H4 (cell line): ENCODE data around the gene CACNA1H. TPM values are rescaled to one million over a fixed set of nuclear protein-coding genes. Genes with fewer than 3 reads are reported as not detected.

Experiments used
- DNase-seq: peaks from one replicate; pipeline ENCODE4 v3.0.0-alpha.2; 2015; ENCODE audit warnings: low spot score
- total RNA-seq: library from RNA; depleted of rRNA; stranded (reverse); fragments of >200 nt; shearing (Covaris generic); gene quantifications from 2 replicates; pipeline ENCODE4 v1.2.3, GENCODE V29; 2014

Gene CACNA1H
- total RNA-seq, 1 experiment from 2014 or later: 2.0 TPM

DNA sequence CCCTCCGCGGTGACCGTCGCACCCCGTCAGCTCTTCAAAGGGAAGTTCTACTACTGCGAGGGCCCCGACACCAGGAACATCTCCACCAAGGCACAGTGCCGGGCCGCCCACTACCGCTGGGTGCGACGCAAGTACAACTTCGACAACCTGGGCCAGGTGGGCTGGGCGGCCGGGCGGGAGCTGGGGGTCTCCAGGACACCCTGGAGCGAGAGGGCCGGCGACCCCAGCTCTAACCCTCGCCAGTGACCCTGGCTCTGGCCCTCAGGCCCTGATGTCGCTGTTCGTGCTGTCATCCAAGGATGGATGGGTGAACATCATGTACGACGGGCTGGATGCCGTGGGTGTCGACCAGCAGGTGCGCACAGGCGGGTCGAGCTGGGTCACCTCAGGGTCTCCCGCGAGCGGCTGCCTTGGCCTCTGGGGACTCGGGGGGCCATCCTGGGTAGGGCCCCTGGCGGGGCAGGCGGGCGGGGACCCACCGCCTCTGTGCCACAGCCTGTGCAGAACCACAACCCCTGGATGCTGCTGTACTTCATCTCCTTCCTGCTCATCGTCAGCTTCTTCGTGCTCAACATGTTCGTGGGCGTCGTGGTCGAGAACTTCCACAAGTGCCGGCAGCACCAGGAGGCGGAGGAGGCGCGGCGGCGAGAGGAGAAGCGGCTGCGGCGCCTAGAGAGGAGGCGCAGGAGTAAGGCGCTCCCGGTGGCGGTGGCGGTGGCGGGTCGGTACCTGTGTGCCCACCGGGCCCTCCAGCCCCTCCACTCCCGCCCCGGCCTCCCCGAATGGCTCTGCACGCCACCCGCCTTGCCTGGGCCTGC lies 58.8 kb downstream of the CACNA1H start:
- DNase-seq: no peak

DNA sequence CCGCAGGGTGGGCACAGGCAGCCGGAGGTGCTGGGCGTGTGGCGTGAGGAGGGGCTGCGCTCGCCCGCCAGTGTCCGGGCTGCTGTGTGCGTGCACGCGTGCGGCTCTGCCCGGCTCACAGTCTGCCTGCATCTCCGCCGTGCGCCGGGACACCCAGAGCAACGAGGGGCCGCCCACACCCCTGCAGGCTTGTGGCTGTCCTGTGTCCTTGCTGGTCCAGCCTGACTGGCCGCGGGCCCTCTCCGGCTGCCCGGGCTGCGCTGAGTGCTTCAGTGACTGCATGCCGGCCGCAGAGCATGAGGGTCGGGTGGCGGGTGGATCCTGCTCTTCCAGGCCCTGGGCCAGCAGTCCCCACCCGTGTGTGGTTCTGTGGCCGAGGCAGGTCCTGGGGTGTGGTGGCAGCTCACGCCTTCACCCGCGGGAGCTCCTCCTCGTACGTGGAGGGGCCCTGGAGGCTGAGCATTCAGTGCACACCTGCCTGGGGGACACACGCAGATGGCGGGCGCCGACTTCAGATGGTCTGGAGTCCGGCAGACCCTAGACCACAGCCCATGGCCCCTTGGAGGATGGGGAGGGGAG lies 59.8 kb downstream of the CACNA1H start:
- no peak for DNase-seq

DNA sequence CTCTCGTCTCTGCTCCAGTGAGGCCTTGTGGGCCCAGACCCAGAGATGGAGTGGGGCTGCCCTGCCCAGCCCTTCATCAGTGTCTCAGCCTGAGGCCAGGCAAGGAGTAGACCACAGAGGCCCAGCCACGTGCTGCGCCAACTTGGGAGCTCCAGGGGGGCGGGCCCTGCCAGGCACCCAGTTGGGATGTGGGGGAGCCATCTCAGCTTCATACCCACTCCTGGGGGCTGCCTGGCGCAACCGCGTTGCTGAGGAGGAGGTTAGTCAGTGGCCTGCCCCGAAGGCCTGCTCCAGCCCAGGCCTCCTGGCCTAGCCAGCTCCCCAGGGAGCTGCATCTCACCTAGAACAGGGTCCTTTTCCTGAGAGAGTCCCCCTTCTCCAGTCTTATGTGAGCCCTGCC lies 60.3 kb downstream of the CACNA1H start:
- no peak for DNase-seq

DNA sequence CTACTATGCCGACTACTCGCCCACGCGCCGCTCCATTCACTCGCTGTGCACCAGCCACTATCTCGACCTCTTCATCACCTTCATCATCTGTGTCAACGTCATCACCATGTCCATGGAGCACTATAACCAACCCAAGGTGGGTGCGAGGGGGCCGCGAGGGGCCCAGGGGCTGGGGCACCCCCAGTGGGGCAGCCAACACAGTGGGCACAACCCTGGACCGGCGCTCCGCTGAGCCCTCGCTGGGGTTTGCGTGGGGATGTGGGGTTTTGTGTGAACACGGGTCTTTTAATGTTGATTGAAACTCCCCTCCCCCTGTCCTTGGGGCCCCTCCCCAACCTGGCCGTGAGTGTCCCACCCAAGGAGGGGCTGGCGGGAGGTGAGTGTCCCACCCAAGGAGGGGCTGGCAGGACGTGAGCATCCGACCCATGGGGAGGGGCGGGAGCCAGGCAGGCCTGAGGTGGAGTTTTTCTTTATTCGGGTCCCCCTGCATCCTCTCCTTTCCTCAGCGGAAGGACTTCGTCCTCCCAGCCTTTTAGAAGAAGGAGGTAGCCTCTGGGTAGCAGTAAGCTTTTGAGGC lies 61.0 kb downstream of the CACNA1H start:
- no peak for DNase-seq

DNA sequence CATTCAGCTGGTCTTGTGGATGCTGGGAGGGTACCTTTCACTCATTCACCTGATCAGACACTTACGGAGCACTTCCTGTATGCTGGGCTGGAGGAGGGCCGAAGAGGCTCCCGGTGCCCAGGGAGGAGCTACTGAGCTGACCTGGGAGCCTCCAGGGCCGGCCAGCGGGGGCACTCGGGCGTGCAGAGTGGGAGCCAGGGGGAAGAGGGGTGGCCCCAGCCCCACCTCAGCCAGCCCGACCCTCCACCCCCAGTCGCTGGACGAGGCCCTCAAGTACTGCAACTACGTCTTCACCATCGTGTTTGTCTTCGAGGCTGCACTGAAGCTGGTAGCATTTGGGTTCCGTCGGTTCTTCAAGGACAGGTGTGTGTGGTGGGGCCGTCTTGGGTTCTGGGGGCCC lies 61.8 kb downstream of the CACNA1H start:
- DNase-seq: no peak

DNA sequence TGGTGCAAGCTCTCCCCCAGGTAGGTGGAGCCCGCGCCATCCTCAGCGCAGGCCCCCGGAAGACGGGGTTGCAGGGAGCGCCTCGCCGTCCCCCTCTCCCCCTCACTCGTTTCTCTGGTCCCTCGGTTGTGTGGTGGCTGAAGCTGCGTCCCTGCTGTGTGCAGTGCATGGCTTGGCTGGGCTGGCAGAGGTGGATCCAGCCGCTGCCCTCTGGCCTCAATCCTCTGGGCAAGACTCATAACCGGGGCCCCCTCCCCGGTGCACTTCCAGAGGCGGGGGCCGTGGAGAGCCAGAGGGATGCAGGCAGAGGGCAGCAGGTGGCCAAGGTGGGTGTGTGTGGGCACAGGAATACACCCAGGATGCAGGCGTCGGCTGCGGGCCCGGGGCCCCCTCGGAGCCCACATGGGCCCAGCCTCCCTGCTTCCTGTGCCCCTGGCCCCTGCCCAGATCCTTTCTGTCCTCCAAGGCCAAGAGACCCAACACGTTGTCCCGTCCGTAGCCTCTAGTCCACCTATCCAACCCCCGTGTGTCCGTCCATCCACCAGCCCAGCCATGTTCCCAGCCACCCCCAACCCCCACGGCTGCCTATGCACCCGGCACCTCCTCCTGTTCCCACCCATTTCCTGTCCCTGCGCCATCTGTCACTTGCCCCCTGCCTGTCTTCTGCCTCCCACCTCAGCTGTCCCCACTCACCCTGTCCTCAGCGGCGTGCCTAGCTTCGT lies 62.8 kb downstream of the CACNA1H start:
- no peak for DNase-seq

DNA sequence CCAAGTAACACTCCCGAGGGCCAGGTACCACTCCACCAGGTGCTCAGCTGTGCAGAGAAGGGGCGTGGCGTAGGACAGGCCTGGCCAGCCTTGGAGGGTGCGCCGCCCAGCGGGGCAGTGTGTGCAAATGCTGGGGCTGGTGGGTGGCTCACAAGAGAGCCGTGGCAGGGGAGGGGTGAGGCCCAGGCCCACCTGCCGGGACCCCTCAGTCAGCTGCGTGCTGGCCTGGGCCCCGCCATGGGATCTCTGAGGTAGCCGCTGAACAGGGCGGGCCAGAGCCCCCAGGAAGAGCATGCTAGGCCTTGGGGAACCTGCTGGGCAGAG lies 63.4 kb downstream of the CACNA1H start:
- no peak for DNase-seq

DNA sequence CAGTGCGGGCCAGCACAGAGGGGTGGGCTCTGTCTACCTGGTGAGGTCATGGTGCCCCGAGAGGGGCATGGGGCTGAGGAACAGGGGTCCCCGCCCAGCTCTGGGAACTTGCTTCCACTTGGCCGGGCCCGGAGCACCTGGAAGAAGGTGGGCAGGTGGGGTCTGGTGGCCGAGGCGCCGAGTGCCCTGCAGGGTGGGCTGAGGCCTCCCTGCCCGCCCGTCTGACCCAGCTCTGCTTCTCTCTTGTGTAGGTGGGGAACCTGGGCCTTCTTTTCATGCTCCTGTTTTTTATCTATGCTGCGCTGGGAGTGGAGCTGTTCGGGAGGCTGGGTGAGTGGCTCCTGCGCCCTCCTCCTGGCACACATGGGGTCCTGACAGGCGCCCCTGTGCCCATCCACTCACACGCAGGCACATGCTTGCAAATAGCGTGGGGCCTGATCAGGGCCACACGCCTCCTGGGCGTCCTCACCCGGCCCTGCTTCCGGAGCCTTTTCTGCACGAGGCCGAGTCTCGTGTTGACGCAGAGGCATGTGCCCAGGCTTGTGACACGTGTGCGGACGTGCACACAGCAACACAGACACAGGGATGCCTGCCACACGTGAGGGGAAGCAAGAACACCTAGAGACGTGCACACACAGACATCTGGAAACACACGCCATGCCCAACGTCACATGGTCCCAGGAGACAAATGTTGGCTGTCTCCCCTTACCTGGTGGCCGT lies 63.9 kb downstream of the CACNA1H start:
- DNase-seq: no peak

DNA sequence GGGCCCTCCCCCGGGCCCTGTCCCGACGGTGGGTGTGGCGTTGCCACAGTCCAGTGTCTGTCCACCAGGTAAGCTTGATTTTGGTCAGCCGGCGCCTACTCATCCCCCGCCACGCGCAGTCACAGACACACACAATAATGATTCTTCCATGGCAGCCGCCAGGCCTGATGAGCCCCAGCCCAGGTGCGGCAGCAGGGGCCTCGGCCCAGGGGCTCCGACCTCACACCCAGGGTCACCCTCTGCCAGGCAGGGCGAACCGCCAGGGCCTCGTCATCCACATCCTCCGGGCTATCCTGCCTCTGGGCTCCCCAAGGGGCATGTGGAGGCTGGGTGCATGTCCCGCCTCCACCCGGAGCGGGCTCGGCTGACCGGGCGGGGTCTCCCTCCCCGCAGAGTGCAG lies 64.6 kb downstream of the CACNA1H start:
- no peak for DNase-seq

DNA sequence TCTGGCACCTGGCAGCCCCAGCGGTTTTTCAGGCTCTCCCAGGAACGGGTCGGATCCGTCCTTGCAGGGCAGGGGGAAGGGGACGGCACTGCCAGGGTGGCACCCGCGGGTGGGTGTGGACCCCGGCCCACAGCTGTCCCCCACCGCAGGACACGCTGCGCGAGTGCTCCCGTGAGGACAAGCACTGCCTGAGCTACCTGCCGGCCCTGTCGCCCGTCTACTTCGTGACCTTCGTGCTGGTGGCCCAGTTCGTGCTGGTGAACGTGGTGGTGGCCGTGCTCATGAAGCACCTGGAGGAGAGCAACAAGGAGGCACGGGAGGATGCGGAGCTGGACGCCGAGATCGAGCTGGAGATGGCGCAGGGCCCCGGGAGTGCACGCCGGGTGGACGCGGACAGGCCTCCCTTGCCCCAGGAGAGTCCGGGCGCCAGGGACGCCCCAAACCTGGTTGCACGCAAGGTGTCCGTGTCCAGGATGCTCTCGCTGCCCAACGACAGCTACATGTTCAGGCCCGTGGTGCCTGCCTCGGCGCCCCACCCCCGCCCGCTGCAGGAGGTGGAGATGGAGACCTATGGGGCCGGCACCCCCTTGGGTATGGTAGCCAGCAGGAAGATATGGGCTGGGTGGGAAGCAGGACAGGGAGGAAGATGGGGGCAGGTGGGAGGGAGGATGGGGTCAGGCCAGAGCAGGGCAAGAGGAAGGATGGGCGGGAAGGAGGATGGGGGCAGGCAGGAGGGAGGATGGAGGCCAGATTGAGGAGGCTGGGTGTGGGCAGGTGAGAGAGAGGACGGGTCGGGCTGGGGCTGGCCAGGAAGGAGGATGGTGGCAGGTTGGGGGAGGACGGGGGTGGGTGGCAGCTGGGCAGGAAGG lies 65.4 kb downstream of the CACNA1H start:
- no peak for DNase-seq

DNA sequence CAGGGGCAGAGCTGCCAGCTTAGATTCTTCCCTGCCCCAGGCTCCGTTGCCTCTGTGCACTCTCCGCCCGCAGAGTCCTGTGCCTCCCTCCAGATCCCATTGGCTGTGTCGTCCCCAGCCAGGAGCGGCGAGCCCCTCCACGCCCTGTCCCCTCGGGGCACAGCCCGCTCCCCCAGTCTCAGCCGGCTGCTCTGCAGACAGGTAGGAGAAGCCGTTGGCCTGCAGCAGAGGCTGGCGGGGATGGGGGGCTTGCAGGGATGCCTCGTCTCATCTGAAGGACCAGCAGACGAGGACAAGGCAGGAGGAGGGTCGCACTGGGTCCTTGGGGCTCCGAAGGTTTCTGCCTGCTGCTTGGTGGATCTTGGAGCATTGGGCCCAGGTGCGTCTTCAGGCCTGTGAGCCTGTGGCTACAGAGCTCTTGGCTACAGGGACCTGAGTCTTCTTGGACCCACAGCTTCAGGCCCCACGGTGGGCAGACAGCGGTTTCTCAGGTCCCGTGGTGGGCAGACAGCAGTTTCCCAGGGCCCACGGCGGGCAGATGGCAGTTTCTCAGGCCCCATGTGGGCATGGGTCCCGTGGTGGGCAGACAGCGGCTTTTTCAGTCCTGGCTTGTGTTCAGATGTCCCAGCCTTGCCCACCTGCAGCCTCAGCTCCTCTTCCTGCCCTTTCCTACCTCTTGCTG lies 66.2 kb downstream of the CACNA1H start:
- DNase-seq: no peak

DNA sequence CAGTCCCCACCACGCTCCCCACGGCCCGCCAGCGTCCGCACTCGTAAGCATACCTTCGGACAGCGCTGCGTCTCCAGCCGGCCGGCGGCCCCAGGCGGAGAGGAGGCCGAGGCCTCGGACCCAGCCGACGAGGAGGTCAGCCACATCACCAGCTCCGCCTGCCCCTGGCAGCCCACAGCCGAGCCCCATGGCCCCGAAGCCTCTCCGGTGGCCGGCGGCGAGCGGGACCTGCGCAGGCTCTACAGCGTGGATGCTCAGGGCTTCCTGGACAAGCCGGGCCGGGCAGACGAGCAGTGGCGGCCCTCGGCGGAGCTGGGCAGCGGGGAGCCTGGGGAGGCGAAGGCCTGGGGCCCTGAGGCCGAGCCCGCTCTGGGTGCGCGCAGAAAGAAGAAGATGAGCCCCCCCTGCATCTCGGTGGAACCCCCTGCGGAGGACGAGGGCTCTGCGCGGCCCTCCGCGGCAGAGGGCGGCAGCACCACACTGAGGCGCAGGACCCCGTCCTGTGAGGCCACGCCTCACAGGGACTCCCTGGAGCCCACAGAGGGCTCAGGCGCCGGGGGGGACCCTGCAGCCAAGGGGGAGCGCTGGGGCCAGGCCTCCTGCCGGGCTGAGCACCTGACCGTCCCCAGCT lies 67.3 kb downstream of the CACNA1H start:
- no peak for DNase-seq

DNA sequence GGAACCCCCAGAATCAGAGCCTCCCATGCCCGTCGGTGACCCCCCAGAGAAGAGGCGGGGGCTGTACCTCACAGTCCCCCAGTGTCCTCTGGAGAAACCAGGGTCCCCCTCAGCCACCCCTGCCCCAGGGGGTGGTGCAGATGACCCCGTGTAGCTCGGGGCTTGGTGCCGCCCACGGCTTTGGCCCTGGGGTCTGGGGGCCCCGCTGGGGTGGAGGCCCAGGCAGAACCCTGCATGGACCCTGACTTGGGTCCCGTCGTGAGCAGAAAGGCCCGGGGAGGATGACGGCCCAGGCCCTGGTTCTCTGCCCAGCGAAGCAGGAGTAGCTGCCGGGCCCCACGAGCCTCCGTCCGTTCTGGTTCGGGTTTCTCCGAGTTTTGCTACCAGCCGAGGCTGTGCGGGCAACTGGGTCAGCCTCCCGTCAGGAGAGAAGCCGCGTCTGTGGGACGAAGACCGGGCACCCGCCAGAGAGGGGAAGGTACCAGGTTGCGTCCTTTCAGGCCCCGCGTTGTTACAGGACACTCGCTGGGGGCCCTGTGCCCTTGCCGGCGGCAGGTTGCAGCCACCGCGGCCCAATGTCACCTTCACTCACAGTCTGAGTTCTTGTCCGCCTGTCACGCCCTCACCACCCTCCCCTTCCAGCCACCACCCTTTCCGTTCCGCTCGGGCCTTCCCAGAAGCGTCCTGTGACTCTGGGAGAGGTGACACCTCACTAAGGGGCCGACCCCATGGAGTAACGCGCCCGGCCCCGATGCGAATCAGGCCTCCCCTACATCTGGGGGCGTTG lies 68.1 kb downstream of the CACNA1H start:
- DNase-seq: no peak

DNA sequence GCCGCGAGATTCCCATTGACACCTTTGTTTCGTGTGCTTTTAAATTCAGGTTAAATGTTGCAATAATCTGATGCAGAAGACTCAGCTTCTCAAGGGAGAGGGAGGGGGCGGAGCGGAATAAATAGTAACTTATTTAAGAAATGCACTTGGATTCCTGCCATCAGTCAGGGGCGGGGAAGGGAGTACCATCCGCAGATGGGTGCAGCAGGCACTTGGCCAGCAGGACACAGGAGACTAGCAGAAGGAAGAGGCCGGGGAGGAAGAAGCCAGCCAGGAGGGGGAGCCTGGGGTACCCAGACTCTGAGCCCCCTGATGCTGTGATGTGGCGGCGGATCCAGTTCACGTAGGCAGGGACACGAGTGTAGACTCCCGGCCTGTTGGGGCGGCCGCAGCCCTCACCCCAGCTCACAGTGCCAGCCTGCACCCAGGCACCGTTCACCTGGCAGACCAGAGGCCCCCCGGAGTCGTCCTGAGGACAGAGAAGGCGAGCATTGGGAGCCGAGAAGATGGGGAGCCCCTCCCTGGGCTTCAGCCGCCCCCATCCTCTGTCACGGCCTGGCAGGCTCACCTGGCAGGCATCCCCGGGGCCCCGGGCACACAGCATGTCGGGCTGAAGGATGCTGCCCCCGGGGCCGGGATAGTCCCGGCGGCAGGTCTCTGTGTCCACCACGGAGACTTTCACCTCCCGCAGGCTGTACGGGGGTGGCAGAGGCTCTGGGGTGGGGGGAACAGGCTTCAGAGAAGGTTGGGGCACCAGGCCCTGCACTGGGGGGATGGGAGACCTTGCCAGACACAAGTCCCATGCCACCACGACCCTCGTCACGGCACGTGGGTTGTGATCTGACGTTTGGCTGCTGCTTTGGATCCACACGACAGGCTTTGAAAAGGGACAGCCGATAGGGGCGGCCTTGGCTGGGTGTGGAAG lies 69.0 kb downstream of the CACNA1H start:
- no peak for DNase-seq

DNA sequence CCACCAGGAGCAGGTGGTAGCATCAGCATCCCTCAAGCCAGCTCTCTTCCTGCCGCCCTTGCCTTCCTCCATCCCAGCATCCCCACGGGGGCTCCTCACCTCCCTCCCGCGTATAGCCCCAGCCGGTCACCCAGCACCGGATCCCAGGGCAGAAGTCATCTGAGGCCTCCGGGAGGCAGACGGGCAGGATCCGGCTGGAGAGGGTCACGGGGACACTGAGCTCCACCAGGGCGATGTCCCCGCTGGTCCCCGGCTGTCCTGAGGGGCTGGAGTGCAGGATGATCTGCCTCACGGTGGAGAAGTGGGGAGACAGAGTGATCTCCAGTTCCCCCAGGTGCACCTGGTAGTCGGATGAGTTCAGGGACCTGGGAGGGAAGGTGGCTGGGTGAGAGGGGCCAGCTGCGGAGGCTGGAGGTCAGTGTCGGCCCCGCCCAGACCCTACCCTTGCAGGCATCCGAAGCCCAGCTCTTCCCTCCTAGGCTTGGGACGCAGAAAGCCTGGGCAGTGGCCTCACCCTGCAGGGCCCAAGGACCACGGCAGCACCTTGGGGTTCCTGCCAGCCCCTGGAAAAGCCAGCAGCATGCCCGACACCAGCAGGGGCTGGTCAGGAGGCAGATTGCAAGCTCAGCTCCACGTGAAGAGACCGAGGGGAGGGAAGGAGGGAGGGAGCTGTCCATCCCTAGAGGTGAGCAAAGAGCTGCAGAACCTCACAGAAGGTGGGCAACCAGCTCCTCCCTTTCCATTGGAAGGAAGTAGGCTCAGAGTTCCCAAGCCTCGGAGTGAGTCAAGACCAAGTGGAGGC lies 69.8 kb downstream of the CACNA1H start:
- no peak for DNase-seq

DNA sequence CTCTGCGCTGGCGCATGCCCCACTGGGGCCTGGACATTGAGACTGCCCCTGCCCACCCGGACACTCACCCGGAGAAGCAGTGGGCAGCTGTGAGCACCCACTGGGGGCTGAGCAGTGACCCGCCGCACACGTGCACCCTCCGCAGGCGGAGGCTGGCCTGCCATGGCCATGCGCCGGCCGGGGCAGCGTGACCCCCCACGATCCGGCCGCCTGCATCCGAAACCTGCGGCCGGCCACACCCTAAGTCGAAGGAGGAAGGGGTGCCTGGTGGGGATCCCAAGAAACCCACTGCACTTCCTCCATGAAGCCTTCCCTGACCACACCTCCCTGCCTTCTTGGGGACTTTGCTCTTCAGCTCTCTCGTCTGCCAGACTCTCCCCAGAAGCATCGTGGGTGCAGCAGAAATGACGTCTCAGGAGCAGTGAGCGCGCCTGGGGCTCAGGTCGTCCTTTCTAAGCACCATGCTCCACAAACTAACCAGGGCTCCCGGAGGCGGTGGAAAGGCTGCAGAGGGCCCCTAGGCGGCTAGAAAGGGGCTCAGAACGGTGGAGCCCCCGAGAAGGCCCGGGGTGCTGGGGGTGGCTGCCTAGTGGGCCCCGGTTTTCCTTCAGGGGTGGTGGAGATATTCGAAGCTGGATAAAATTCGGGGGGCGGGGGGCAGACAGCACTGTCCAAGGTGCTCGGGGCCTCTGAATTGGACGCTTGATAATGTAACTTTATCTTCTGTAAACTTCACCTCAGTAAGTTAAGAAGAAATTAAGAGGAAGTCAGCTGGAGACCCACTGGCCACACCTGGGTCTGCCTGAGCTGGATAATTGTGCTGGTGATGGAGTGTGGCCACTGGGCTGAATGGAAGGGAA lies 70.7 kb downstream of the CACNA1H start:
- DNase-seq: no peak
